ENCODE results near the gene SLCO4A1.

The SLCO4A1 gene, protein sequence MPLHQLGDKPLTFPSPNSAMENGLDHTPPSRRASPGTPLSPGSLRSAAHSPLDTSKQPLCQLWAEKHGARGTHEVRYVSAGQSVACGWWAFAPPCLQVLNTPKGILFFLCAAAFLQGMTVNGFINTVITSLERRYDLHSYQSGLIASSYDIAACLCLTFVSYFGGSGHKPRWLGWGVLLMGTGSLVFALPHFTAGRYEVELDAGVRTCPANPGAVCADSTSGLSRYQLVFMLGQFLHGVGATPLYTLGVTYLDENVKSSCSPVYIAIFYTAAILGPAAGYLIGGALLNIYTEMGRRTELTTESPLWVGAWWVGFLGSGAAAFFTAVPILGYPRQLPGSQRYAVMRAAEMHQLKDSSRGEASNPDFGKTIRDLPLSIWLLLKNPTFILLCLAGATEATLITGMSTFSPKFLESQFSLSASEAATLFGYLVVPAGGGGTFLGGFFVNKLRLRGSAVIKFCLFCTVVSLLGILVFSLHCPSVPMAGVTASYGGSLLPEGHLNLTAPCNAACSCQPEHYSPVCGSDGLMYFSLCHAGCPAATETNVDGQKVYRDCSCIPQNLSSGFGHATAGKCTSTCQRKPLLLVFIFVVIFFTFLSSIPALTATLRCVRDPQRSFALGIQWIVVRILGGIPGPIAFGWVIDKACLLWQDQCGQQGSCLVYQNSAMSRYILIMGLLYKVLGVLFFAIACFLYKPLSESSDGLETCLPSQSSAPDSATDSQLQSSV

DNA sequence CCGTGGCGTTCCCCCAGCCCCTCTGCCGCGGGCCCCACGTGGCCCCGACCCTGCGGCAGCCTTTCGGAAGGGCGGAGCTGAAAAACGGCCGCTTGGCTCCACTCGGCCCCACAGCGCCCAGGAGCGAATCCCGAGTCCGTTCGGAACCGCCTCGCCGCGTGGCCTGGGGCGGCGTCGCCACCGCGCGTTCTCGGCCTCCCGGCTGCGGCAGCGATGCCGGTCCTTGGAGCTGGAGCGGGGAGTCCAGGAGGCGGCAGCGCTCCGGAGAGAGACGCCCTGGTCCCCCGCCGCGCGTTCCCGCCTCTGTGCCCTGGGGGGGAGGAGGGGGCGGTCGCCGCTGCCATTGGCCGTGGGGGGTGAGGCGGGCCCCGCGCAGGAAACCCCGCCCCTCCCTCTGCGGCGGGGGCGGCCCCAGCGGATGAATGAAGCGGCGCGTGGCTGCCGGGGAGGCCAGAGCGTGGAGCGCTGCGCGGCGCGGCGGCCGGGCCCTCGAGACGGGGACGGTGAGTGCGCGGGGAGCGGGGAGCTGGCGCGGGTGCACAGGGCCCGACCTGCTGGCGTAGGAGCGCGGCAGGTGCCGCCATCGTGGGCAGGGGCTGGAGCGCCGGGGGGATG, at the start of gene SLCO4A1:
Gene SLCO4A1 (plus strand): TSS at position 453 of the 615 bp plus-strand sequence. CDS start 13,952 bp downstream, outside the sequence.
- in situ Hi-C loops (cut with MboI; ENCODE audit: low sequenced_read_pairs): no loop called here

DNA sequence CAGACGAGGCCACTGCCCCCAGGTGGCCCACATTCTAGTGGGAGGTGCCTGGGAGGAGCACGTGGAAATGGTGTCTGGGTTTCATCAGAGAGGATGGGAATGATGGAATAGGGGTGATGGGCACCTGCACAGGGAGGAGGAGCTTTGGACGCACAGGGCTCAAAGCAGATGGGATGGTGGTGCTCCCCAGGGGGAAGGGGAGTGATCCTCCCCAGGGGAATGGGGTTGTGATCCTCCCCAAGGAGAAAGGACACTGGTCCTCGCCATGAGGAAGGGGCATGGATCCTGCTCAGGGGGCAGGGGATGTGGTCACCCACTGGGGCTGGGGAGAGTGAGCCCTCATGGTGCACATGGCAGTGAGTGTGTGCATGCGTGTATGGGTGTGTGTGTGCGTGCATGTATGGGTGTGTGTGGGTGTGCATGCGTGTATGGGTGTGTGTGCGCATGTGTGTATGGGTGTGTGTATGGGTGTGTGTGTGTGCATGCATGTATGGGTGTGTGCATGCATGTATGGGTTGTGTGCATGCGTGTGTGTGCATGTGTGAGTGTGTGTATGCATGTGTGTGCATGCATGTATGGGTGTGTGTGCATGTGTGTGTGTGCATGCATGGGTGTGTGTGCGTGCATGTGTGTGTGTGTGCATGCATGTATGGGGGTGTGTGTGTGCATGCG, 49.7 kb upstream of the SLCO4A1 start:
- in situ Hi-C loops (cut with MboI; ENCODE audit: low sequenced_read_pairs): no loop called here

- in situ Hi-C loops (cut with MboI; ENCODE audit: low sequenced_read_pairs): no loop called here
These were observed 48.7 kb upstream of the SLCO4A1 start for GRCh38 chr20:62593616-62594015.

DNA sequence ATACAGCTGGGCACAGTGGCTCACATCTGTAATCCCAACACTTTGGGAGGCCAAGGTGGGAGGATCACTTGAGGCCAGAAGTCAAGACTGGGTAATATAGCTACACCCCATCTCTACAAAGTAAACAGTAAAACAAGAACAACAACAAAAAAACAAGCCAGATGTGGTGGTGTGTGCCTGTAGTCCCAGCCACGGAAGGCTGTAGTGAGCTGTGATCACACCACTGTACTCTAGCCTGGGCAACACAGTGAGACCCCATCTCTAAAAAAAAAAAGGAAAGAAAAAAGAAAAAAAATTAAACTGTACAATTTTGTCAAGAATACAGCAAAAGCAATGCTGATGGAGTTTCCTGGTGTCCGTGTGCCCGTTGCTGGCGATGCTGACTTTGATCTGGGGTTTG, 47.2 kb upstream of the SLCO4A1 start:
- in situ Hi-C loops (cut with MboI; ENCODE audit: low sequenced_read_pairs): no loop called here

DNA sequence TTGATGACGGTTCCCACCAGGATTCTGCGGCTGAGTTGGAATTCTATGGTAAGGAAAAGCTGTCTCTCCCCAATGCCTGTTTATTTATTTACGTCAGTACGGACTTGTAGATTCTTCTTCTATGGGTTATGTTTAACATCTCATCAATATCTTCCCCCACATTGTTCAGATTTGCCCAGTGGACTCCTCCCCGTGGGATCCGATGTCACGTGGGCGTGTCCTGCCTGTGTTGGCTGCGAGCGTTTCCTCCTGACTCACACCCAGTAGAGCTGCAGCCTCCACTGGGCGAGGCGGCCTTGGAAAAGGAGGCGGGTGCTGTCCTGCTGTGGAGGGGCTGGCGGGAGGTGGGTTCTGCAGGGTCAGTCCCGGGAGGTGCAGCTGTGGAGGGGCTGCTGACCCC, 46.8 kb upstream of the SLCO4A1 start:
- in situ Hi-C loops (cut with MboI; ENCODE audit: low sequenced_read_pairs): no loop called here

GRCh38 chr20:62596486-62596885, 45.8 kb upstream of the SLCO4A1 start:
- in situ Hi-C loops (cut with MboI; ENCODE audit: low sequenced_read_pairs): no loop called here

- in situ Hi-C loops (cut with MboI; ENCODE audit: low sequenced_read_pairs): no loop called here
These were observed 45.4 kb upstream of the SLCO4A1 start for GRCh38 chr20:62596921-62597320.

DNA sequence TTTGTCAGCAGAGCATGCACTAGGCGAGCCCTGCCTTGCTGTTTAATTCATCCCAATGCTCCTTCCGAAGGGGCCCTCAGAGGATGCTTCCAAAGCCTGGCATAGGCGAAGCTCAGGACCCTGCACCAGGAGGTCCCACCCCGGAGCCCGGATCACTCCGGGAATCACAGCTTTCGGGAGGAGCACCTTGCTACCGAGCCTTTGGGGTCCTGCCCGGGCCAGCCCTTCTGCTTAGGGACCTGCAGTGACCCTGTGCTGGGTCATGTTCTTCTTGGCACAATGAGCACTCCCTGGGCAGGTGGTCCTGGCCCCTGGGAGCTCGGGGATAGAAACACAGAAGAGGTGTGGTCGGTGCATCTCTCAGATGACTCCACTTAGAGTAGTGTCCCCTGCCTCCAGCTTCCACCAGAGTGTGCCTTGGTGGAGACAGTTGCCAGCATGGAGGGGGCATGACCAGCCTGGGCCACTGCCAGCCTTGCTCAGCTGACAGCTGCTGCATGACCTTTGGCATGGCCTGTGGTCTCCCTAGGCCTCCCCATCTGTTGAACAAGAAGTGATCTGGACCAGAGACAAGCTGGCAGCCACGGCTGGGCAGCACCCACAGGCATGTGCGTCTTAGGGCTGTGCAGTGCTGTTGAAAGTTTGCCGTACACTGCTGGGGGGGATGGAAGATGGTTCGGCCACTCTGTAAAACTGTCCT, 44.7 kb upstream of the SLCO4A1 start:
- in situ Hi-C loops (cut with MboI; ENCODE audit: low sequenced_read_pairs): no loop called here

DNA sequence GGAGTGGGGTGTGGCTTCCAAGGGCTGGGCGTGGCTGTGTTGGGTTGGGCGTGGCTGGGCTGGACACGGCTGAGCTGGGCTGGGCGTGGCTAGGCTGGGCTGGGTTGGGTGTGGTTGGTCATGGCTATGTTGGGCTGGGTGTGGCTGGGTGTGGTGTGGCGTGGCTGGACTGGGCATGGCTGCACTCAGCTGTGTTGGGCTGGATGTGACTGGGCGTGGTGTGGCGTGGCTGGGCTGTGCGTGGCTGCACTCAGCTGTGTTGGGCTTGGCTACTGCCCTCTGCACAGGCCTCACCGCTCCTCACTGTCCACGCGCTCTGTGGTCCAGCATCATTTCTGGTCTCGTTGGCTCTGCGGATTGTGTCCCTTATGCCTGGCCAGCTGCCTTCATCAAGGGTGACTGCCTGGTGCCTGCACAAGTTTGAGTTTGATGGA, 43.5 kb upstream of the SLCO4A1 start:
- in situ Hi-C loops (cut with MboI; ENCODE audit: low sequenced_read_pairs): no loop called here

DNA sequence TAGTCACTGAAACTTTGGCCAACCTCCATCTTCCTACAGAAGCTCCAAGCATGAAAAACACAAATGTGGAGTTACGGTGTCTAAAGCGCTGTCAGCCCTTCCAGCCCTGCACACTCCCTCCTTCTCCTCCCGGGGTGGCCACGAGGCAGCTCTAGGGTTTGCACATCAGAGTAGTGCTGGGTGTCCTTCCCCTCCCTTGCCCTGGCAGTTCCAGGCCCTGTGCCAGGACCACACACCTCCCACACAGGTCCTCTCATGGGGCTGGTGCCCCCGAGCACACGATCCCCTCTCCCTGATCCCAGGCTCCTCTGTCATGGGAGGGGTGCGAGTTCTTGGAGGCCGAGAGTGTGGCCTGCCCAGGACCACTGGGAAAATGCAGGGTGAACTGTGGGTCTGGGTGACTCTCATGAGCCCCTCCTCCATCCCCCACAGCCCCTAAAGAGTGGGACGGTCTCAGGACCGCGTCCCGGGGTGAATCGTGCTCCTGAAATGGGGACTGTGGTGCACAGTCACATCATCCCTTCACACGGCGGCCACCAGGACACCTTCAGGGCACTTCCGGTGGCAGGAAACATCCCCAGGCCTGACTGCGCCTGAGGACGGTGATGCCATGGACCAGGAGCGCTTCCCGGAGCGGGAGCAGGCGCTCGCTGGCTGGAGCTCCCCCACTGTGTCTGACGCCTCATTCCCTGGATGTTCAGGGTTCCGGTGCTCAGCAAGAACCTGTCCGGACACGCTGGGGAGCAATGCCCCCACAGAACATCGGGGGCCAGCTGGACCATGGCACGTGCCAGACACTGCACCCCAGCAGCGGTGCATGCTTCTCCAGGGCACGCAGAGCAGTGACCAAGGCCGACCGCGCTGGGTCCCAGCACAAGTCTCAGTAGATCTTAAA, 42.8 kb upstream of the SLCO4A1 start:
- in situ Hi-C loops (cut with MboI; ENCODE audit: low sequenced_read_pairs): no loop called here

GRCh38 chr20:62601172-62601571, 41.1 kb upstream of the SLCO4A1 start:
- in situ Hi-C loops (cut with MboI; ENCODE audit: low sequenced_read_pairs): no loop called here

- in situ Hi-C loops (cut with MboI; ENCODE audit: low sequenced_read_pairs): no loop called here
These were observed 40.6 kb upstream of the SLCO4A1 start for GRCh38 chr20:62601714-62602113.

DNA sequence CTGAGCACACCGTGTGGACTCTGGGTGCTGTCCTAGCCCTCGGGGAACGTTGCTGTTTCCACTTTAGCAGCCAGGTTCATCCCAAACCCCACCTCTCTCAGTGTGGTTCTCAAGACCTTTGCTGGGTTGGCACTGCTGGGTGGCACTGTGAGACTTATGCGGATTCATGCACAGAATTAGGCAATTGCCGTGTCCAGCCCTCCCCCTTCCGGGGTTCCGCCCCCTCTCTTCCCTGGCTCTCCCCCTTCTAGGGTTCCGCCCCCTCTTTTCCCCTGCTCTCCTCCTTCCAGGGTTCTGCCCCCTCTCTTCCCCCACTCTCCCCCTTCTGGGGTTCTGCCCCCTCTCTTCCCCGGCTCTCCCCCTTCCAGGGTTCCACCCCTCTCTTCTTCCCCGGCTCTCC, 39.8 kb upstream of the SLCO4A1 start:
- in situ Hi-C loops (cut with MboI; ENCODE audit: low sequenced_read_pairs): no loop called here

- in situ Hi-C loops (cut with MboI; ENCODE audit: low sequenced_read_pairs): no loop called here
These were observed 39.0 kb upstream of the SLCO4A1 start for GRCh38 chr20:62603021-62603906.

DNA sequence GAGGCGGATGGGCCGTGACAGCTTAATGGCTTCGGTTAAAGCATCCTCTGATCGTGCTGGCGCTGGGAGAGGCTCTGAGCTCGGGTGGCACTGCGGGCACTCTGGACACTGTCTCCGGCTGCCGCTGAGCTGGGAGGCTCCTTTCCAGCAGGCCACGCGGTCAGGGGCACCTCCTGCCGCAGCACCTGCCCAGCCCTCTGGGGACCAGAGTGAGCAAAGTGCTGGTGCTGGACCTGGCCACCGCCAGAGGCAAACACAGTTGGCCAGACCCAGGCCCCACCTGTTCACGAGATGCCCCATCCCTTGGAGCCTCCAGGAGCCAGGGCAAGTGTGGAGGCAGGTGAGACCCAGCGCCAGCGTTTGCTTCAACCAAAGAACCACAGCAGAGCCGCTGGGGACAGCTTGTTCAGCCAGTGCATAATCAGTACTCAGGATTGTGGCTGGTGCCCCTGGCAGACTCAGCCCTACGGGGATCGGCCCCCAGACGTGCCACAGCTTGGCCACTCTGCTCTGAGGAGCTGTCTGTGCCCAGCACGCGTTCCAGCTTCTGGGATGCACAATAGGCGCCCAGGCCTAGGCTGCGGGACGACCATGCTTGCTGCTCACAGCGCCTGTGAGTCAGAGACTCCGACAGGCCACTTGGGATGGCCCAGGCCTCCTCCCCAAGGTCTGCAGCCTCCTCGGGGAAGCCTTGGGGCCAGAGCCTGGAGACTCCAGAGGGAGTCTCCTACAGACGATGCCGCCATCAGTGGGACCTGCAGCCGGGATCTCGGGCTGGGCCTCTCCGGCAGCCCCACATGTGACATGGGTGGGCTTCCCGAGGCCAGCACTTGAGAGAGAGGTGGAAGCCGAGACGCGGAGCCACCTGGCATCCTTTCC, 38.2 kb upstream of the SLCO4A1 start:
- in situ Hi-C loops (cut with MboI; ENCODE audit: low sequenced_read_pairs): no loop called here

- in situ Hi-C loops (cut with MboI; ENCODE audit: low sequenced_read_pairs): no loop called here
These were observed 37.5 kb upstream of the SLCO4A1 start for GRCh38 chr20:62604796-62605195.

DNA sequence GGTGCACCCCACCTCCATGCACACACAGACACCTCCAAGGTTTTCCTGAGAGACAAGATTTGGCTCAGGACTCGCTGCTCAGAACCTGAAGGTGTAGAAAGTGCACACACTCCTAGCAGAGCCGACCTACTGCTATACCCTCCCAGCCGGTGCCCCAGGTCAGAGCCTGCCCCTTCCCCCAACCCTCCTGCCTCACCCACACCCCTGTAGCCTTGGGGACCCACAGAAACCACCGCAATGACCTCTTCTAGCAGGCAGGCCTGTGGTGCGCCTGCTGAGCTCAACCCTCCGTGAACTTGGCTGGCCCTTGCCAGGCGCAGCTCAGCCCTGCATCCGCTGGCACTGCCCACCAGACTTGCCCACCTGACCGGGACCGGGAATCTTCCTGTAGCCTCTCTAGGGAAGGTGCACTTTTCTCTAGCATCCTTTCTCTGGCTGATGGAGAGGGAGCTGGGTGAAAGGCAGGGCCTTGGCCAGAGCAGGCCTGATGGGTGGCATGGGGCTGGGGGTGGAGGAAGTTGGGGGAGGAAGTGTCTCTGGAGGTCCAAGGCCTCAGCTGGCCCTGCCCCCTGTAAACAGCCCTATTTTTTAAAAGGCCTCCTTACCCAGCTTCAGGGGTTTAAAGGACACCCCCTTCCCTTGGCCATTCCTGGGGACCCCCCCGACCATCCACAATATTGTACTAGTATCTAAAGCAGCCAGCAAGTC, 36.9 kb upstream of the SLCO4A1 start:
- in situ Hi-C loops (cut with MboI; ENCODE audit: low sequenced_read_pairs): no loop called here

All from HL-60/S4 treated with phorbol 12-myristate 13-acetate at 8.2 ng/mL for 4 days and 3 days (cell line).